ENCODE data around the gene WNT5B. TPM values are rescaled to one million over a fixed set of nuclear protein-coding genes. Genes with fewer than 3 reads are reported as not detected.
A peak's percentile ranks its signal among the peaks of the same experiment; 100 is the strongest.
"Not testable (repeated sequence)": the region's sequence is repeated elsewhere in the genome, so short reads cannot be mapped to it uniquely, and the experiment has no call there.

WNT5B gene
- polyA plus RNA-seq, 4 donors = 5.8 to 7.2 (median 6.3) TPM

- no peak for DNase-seq (ENCODE audit: low read depth in 4 of 4, low spot score in 3 of 4)
Observed at GRCh38 chr12:1595690-1596347, 33.2 kb upstream of the WNT5B start.

- no peak for DNase-seq (ENCODE audit: low read depth in 4 of 4, low spot score in 3 of 4)
Observed at GRCh38 chr12:1598757-1599156, 30.3 kb upstream of the WNT5B start.

GRCh38 chr12:1602706-1603105 lies 26.3 kb upstream of the WNT5B start:
- DNase-seq (ENCODE audit: low read depth in 4 of 4, low spot score in 3 of 4) = not testable (repeated sequence)

GRCh38 chr12:1603269-1603993 lies 25.6 kb upstream of the WNT5B start:
- DNase-seq (ENCODE audit: low read depth in 4 of 4, low spot score in 3 of 4) = no peak

- DNase-seq (ENCODE audit: low read depth in 4 of 4, low spot score in 3 of 4) = no peak
Observed at GRCh38 chr12:1604464-1604863, 24.6 kb upstream of the WNT5B start.

GRCh38 chr12:1605129-1606020 lies 23.7 kb upstream of the WNT5B start:
- peak in 2 of 4 donors; percentile 78 to 80 for DNase-seq (ENCODE audit: low read depth in 4 of 4, low spot score in 3 of 4)

GRCh38 chr12:1606021-1606622 lies 22.9 kb upstream of the WNT5B start:
- DNase-seq (ENCODE audit: low read depth in 4 of 4, low spot score in 3 of 4) = no peak

- no peak for DNase-seq (ENCODE audit: low read depth in 4 of 4, low spot score in 3 of 4)
Observed at GRCh38 chr12:1607940-1608712, 20.9 kb upstream of the WNT5B start.

- DNase-seq (ENCODE audit: low read depth in 4 of 4, low spot score in 3 of 4) = no peak
Observed at GRCh38 chr12:1608713-1609119, 20.3 kb upstream of the WNT5B start.

- no peak for DNase-seq (ENCODE audit: low read depth in 4 of 4, low spot score in 3 of 4)
Observed at GRCh38 chr12:1610072-1610643, 18.9 kb upstream of the WNT5B start.

- no peak for DNase-seq (ENCODE audit: low read depth in 4 of 4, low spot score in 3 of 4)
Observed at GRCh38 chr12:1611803-1612572, 17.0 kb upstream of the WNT5B start.

- no peak for DNase-seq (ENCODE audit: low read depth in 4 of 4, low spot score in 3 of 4)
Observed at GRCh38 chr12:1613860-1614259, 15.2 kb upstream of the WNT5B start.

- DNase-seq (ENCODE audit: low read depth in 4 of 4, low spot score in 3 of 4) = no peak
Observed at GRCh38 chr12:1614360-1614759, 14.7 kb upstream of the WNT5B start.

- DNase-seq (ENCODE audit: low read depth in 4 of 4, low spot score in 3 of 4) = no peak
Observed at GRCh38 chr12:1616233-1617066, 12.6 kb upstream of the WNT5B start.

GRCh38 chr12:1618489-1618888 lies 10.5 kb upstream of the WNT5B start:
- DNase-seq (ENCODE audit: low read depth in 4 of 4, low spot score in 3 of 4) = no peak

- DNase-seq (ENCODE audit: low read depth in 4 of 4, low spot score in 3 of 4) = no peak
Observed at GRCh38 chr12:1619159-1619558, 9.9 kb upstream of the WNT5B start.

- no peak for DNase-seq (ENCODE audit: low read depth in 4 of 4, low spot score in 3 of 4)
Observed at GRCh38 chr12:1619587-1619986, 9.4 kb upstream of the WNT5B start.

- DNase-seq (ENCODE audit: low read depth in 4 of 4, low spot score in 3 of 4) = no peak
Observed at GRCh38 chr12:1620092-1620491, 8.9 kb upstream of the WNT5B start.

Data from right renal pelvis (tissue), 4 donors.